ENCODE data around the gene HSD3B1. TPM values are rescaled to one million over a fixed set of nuclear protein-coding genes. Genes with fewer than 3 reads are reported as not detected.

Gene HSD3B1
- total RNA-seq (2022; extraction: Qiagen RNA extraction; ENCODE audit: low read depth), result not detected in 5 replicates

GRCh38 chr1:119506941-119507340 lies at the start of gene HSD3B1:
TSS of gene HSD3B1 (plus strand) at chr1:119507210. CDS start at chr1:119507477, 267 bp downstream.

Other genes starting within 250 kb of the HSD3B1 start
- gene HAO2, start 138.4 kb upstream of the HSD3B1 start, total RNA-seq (2022; extraction: Qiagen RNA extraction; ENCODE audit: low read depth), result not detected in 5 replicates
- not detected in 5 replicates for gene HSD3B2, start 92.1 kb upstream of the HSD3B1 start, total RNA-seq (2022; extraction: Qiagen RNA extraction; ENCODE audit: low read depth)
- 1.3 to 2.1 TPM (median 1.9 TPM) in 5 replicates for gene ZNF697, start 141.1 kb downstream of the HSD3B1 start, total RNA-seq (2022; extraction: Qiagen RNA extraction; ENCODE audit: low read depth)
- gene PHGDH, start 204.7 kb downstream of the HSD3B1 start, total RNA-seq (2022; extraction: Qiagen RNA extraction; ENCODE audit: low read depth), result 71.1 to 102 TPM (median 84.0 TPM) in 5 replicates

Measured in A549 treated with RU486 at 1 μM for 4 hours (cell line).